Ectodermal cell (in vitro differentiated cells): ENCODE data around the gene CCL25.

Source experiments
- H3K27ac ChIP-seq: 2 replicates; pipeline ENCODE4 v1.7.0; 2013; ENCODE audit warnings: mild to moderate bottlenecking, low read depth, low read length; ENCODE audit not compliant: insufficient read depth, poor library complexity, severe bottlenecking
- H3K27me3 ChIP-seq: 2 replicates; pipeline ENCODE4 v1.7.0; 2013; ENCODE audit warnings: mild to moderate bottlenecking, low read length; ENCODE audit not compliant: insufficient read depth, control insufficient read depth, poor library complexity, severe bottlenecking
- H3K36me3 ChIP-seq: one replicate; pipeline ENCODE4 v1.7.0; 2013; ENCODE audit warnings: low read length; ENCODE audit not compliant: control insufficient read depth, insufficient read depth
- H3K4me1 ChIP-seq: one replicate; pipeline ENCODE4 v1.7.0; 2013; ENCODE audit warnings: low read length; ENCODE audit not compliant: control insufficient read depth, insufficient read depth
- H3K4me3 ChIP-seq: 2 replicates; pipeline ENCODE4 v1.7.0; 2013; ENCODE audit warnings: low read depth, low read length, control low read depth; ENCODE audit not compliant: insufficient read depth
- H3K9me3 ChIP-seq: 2 replicates; pipeline ENCODE4 v1.7.0; 2013; ENCODE audit warnings: mild to moderate bottlenecking, low read length, moderate library complexity; ENCODE audit not compliant: control insufficient read depth
- WGBS, 2 experiments: methylation state at CpG; one replicate each; pipeline ENCODE4 v1.1.7; 2013; ENCODE audit warnings: missing lambda C conversion rate in 2 of 2; 5-methylcytosine and 5-hydroxymethylcytosine counted together

The CCL25 gene

GRCh38 chr19:8085598-8086408 lies 33.2 kb downstream of the CCL25 start:
- Histone ChIP-seq H3K9me3 (no peaks in the 10 kb centered on the region), H3K27ac (no peak overlapping the region), H3K27me3 (no peaks in the 10 kb centered on the region), H3K4me3 (no peak overlapping the region), H3K36me3 (peaks cover 35% of the 10 kb centered on the region), H3K4me1 (peaks cover 9% of the 10 kb centered on the region)
- WGBS, 2 experiments, result 58 to 68% methylated on average over 20 of the region's 20 CpGs

GRCh38 chr19:8086849-8087248 lies 34.3 kb downstream of the CCL25 start:
- H3K27me3 ChIP-seq, result no peaks in the 10 kb centered on the region
- no peak overlapping the region for H3K4me3 ChIP-seq
- H3K9me3 ChIP-seq, result no peaks in the 10 kb centered on the region
- WGBS, 2 experiments, result 95 to 96% methylated on average over 13 of the region's 13 CpGs
- H3K4me1 ChIP-seq, result peaks cover 9% of the 10 kb centered on the region
- H3K27ac ChIP-seq, result no peak overlapping the region
- H3K36me3 ChIP-seq, result peaks cover 45% of the 10 kb centered on the region

GRCh38 chr19:8087876-8088275 lies 35.3 kb downstream of the CCL25 start:
- Histone ChIP-seq H3K36me3 (peaks cover 51% of the 10 kb centered on the region), H3K27me3 (no peaks in the 10 kb centered on the region), H3K9me3 (no peaks in the 10 kb centered on the region), H3K27ac (no peak overlapping the region), H3K4me1 (peaks cover 9% of the 10 kb centered on the region), H3K4me3 (no peak overlapping the region)
- WGBS, 2 experiments, result 95 to 97% methylated on average over 15 of the region's 15 CpGs

GRCh38 chr19:8088752-8089663 lies 36.4 kb downstream of the CCL25 start:
- no peak overlapping the region for H3K27ac ChIP-seq
- H3K36me3 ChIP-seq, result peaks cover 57% of the 10 kb centered on the region
- WGBS, 2 experiments, result 93 to 96% methylated on average over 8 of the region's 8 CpGs
- H3K9me3 ChIP-seq, result no peaks in the 10 kb centered on the region
- no peaks in the 10 kb centered on the region for H3K27me3 ChIP-seq
- H3K4me1 ChIP-seq, result peaks cover 9% of the 10 kb centered on the region
- H3K4me3 ChIP-seq, result no peak overlapping the region

GRCh38 chr19:8089664-8090601 lies 37.4 kb downstream of the CCL25 start:
- 93% methylated on average over 19 of the region's 19 CpGs for WGBS, 2 experiments
- Histone ChIP-seq H3K9me3 (no peaks in the 10 kb centered on the region), H3K4me3 (no peak overlapping the region), H3K36me3 (peaks cover 64% of the 10 kb centered on the region), H3K27ac (no peak overlapping the region), H3K4me1 (peaks cover 9% of the 10 kb centered on the region), H3K27me3 (no peaks in the 10 kb centered on the region)

GRCh38 chr19:8090950-8091349 lies 38.4 kb downstream of the CCL25 start:
- H3K27me3 ChIP-seq, result no peaks in the 10 kb centered on the region
- H3K9me3 ChIP-seq, result peaks cover 5% of the 10 kb centered on the region
- H3K4me1 ChIP-seq, result no peaks in the 10 kb centered on the region
- no peak overlapping the region for H3K4me3 ChIP-seq
- no peak overlapping the region for H3K27ac ChIP-seq
- H3K36me3 ChIP-seq, result peaks cover 73% of the 10 kb centered on the region
- WGBS, 2 experiments, result 92 to 95% methylated on average over 2 of the region's 2 CpGs

GRCh38 chr19:8093740-8094139 lies 41.2 kb downstream of the CCL25 start:
- 95 to 96% methylated on average over 2 of the region's 2 CpGs for WGBS, 2 experiments
- H3K9me3 ChIP-seq, result peaks cover 10% of the 10 kb centered on the region
- no peaks in the 10 kb centered on the region for H3K27me3 ChIP-seq

GRCh38 chr19:8094336-8094735 lies 41.8 kb downstream of the CCL25 start:
- Histone ChIP-seq H3K27me3 (no peaks in the 10 kb centered on the region), H3K4me1 (no peaks in the 10 kb centered on the region), H3K4me3 (no peak overlapping the region), H3K27ac (no peak overlapping the region), H3K36me3 (peaks cover 80% of the 10 kb centered on the region), H3K9me3 (peaks cover 10% of the 10 kb centered on the region)
- WGBS, 2 experiments, result 89 to 90% methylated on average over 6 of the region's 6 CpGs

More at GRCh38 chr19:8093740-8094139, 41.2 kb downstream of the CCL25 start:
- H3K36me3 ChIP-seq, result peaks cover 83% of the 10 kb centered on the region
- H3K4me1 ChIP-seq, result no peaks in the 10 kb centered on the region
- H3K4me3 ChIP-seq, result no peak overlapping the region
- H3K27ac ChIP-seq, result no peak overlapping the region

- H3K36me3 ChIP-seq, result peaks cover 71% of the 10 kb centered on the region
- no peaks in the 10 kb centered on the region for H3K27me3 ChIP-seq
- peaks cover 10% of the 10 kb centered on the region for H3K9me3 ChIP-seq
- no peaks in the 10 kb centered on the region for H3K4me1 ChIP-seq
- 83 to 95% methylated on average over 2 of the region's 2 CpGs for WGBS, 2 experiments
- H3K4me3 ChIP-seq, result no peak overlapping the region
- H3K27ac ChIP-seq, result no peak overlapping the region
Measured at GRCh38 chr19:8095354-8095886, 42.9 kb downstream of the CCL25 start.
